ENCODE data around the gene LIPE. TPM values are rescaled to one million over a fixed set of nuclear protein-coding genes. Genes with fewer than 3 reads are reported as not detected.
"Not testable (repeated sequence)": the region's sequence is repeated elsewhere in the genome, so short reads cannot be mapped to it uniquely, and the experiment has no call there.

The LIPE gene
- total RNA-seq, 2 experiments from 2014 or later = 27.6 to 28.8 TPM

- POLR2A ChIA-PET = no interaction called here
Observed at GRCh38 chr19:42455086-42455485, 27.9 kb upstream of the LIPE start.

GRCh38 chr19:42452590-42452989, 25.4 kb upstream of the LIPE start:
- POLR2A ChIA-PET = no interaction called here
- CTCF ChIA-PET = interaction anchor here (1.7 to 4.1 kb wide), 2 partner anchors 10 to 77 kb away, joined by 4 to 58 read pairs; partner anchors contain the start of gene CEACAM1

More at GRCh38 chr19:42455086-42455485, 27.9 kb upstream of the LIPE start:
- CTCF ChIA-PET = interaction anchor here (0.5 to 2.0 kb wide), 6 partner anchors 11 to 619 kb away, joined by 3 to 6 read pairs (median 3); partner anchors contain the start of gene CEACAM1

- ChIA-PET CTCF (interaction anchor here (0.7 to 4.1 kb wide), 18 partner anchors 9 to 178 kb away, joined by 3 to 58 read pairs (median 4); partner anchors contain the start of gene CEACAM1), POLR2A (interaction anchor here (0.7 to 1.0 kb wide), 2 partner anchors 27 to 79 kb away, joined by 3 to 4 read pairs; no protein-coding TSS in a partner anchor)
Observed at GRCh38 chr19:42450314-42450934, 23.2 kb upstream of the LIPE start.

GRCh38 chr19:42448306-42448705, 21.1 kb upstream of the LIPE start:
- POLR2A ChIA-PET = not testable (repeated sequence)
- CTCF ChIA-PET = interaction anchor here (1.2 to 1.6 kb wide), 2 partner anchors 10 to 115 kb away, joined by 3 to 4 read pairs; no protein-coding TSS in a partner anchor

GRCh38 chr19:42445948-42446347, 18.8 kb upstream of the LIPE start:
- ChIA-PET POLR2A (no interaction called here), CTCF (no interaction called here)

GRCh38 chr19:42443944-42444398, 16.8 kb upstream of the LIPE start:
- CTCF ChIA-PET = interaction anchor here (1.3 kb wide), 1 partner anchor 9 kb away, joined by 3 read pairs; no protein-coding TSS in a partner anchor
- POLR2A ChIA-PET = no interaction called here

- POLR2A ChIA-PET = no interaction called here
- CTCF ChIA-PET = interaction anchor here (1.8 to 3.1 kb wide), 2 partner anchors 21 to 86 kb away, joined by 4 to 22 read pairs; partner anchors contain the start of gene CEACAM1
Observed at GRCh38 chr19:42442833-42443232, 15.6 kb upstream of the LIPE start, which contains the start of gene CXCL17. Gene CXCL17 (minus strand): TSS chr19:42442946. CDS start chr19:42442832, 114 bp downstream.

- CTCF ChIA-PET = interaction anchor here (0.7 to 3.1 kb wide), 11 partner anchors 9 to 88 kb away, joined by 3 to 27 read pairs (median 4); partner anchors contain the start of gene CEACAM1
- POLR2A ChIA-PET = no interaction called here
Observed at GRCh38 chr19:42441049-42441445, 13.9 kb upstream of the LIPE start.

- ChIA-PET POLR2A (no interaction called here), CTCF (interaction anchor here (0.6 to 3.1 kb wide), 10 partner anchors 10 to 138 kb away, joined by 3 to 27 read pairs (median 4); partner anchors contain the start of genes CEACAM1, PAFAH1B3 and PRR19)
Observed at GRCh38 chr19:42440357-42441048, 13.3 kb upstream of the LIPE start.

- ChIA-PET POLR2A (interaction anchor here (0.7 kb wide), 1 partner anchor 1683 kb away, joined by 8 read pairs; no protein-coding TSS in a partner anchor), CTCF (interaction anchor here (2.9 kb wide), 1 partner anchor 15 kb away, joined by 12 read pairs; no protein-coding TSS in a partner anchor)
Observed at GRCh38 chr19:42436006-42436405, 8.8 kb upstream of the LIPE start.

GRCh38 chr19:42435316-42435715, 8.1 kb upstream of the LIPE start:
- POLR2A ChIA-PET = no interaction called here
- CTCF ChIA-PET = interaction anchor here (1.3 kb wide), 2 partner anchors 9 to 12 kb away, joined by 3 read pairs; no protein-coding TSS in a partner anchor

- ChIA-PET POLR2A (interaction anchor here (0.6 kb wide), 1 partner anchor 36 kb away, joined by 3 read pairs; no protein-coding TSS in a partner anchor), CTCF (interaction anchor here (0.8 to 3.0 kb wide), 4 partner anchors 13 to 325 kb away, joined by 3 to 20 read pairs (median 4); no protein-coding TSS in a partner anchor)
Observed at GRCh38 chr19:42433503-42434260, 6.5 kb upstream of the LIPE start.

- ChIA-PET CTCF (interaction anchor here (0.8 kb wide), 1 partner anchor 12 kb away, joined by 3 read pairs; no protein-coding TSS in a partner anchor), POLR2A (no interaction called here)
Observed at GRCh38 chr19:42431486-42431885, 4.3 kb upstream of the LIPE start.

GRCh38 chr19:42428676-42429075, 1.5 kb upstream of the LIPE start:
- CTCF ChIA-PET = interaction anchor here (1.0 kb wide), 1 partner anchor 21 kb away, joined by 3 read pairs; no protein-coding TSS in a partner anchor
- POLR2A ChIA-PET = no interaction called here

- ChIA-PET POLR2A (interaction anchor here (0.7 kb wide), 1 partner anchor 29 kb away, joined by 4 read pairs; no protein-coding TSS in a partner anchor), CTCF (interaction anchor here (1.2 to 2.9 kb wide), 3 partner anchors 9 to 25 kb away, joined by 3 to 10 read pairs (median 3); no protein-coding TSS in a partner anchor)
Observed at GRCh38 chr19:42426643-42427042, 545 bp downstream of the LIPE start.

GRCh38 chr19:42424712-42425131, 2.5 kb downstream of the LIPE start:
- CTCF ChIA-PET = interaction anchor here (0.5 kb wide), 1 partner anchor 339 kb away, joined by 3 read pairs; no protein-coding TSS in a partner anchor
- POLR2A ChIA-PET = no interaction called here

- POLR2A ChIA-PET = no interaction called here
- CTCF ChIA-PET = interaction anchor here (0.7 to 1.9 kb wide), 4 partner anchors 14 to 122 kb away, joined by 3 to 12 read pairs (median 6); partner anchors contain the start of genes PAFAH1B3 and PRR19
Observed at GRCh38 chr19:42424345-42424707, 2.9 kb downstream of the LIPE start.

Measured in activated CD8-positive, alpha-beta memory T cell treated with anti-CD3 and anti-CD28 coated beads for 36 hours (primary cell).